Activated naive CD4-positive, alpha-beta T cell treated with anti-CD3 and anti-CD28 coated beads, Interleukin-2, amount 10 ng/mL, durations not matched to agents 7 days and 5 days (primary cell): ENCODE measurements around the gene UFC1.

Experiments
- CTCF ChIA-PET: fragments of 350-600 bp; sonication (Branson Sonifier 250); formaldehyde crosslinking; loops from one replicate; lab custom pipeline; 2021; ENCODE audit warnings: antibody characterized with exemption; lab: Charles Lee
- DNase-seq: peaks from one replicate; pipeline ENCODE4 v3.0.0-alpha.2; 2020
- H3K27ac Mint-ChIP-seq: one replicate; pipeline ENCODE4 v1.8.0; 2021; ENCODE audit warnings: mild to moderate bottlenecking, moderate library complexity, mixed read lengths
- H3K27me3 Mint-ChIP-seq: one replicate; pipeline ENCODE4 v1.8.0; 2021; ENCODE audit warnings: mild to moderate bottlenecking, mixed read lengths
- H3K36me3 Mint-ChIP-seq: one replicate; pipeline ENCODE4 v1.8.0; 2021; ENCODE audit warnings: mixed read lengths
- H3K4me1 Mint-ChIP-seq: one replicate; pipeline ENCODE4 v1.8.0; 2021; ENCODE audit warnings: mixed read lengths
- H3K4me3 Mint-ChIP-seq: one replicate; pipeline ENCODE4 v1.8.0; 2021; ENCODE audit warnings: mild to moderate bottlenecking, moderate library complexity, mixed read lengths
- H3K9me3 Mint-ChIP-seq: one replicate; pipeline ENCODE4 v1.8.0; 2021; ENCODE audit warnings: mixed read lengths

The UFC1 gene

GRCh38 chr1:161157867-161158266, 4.1 kb downstream of the UFC1 start:
- no peak for DNase-seq
- Mint-ChIP-seq H3K27me3 (no peaks in the 10 kb centered on the region), H3K4me3 (peak overlapping the region; percentile 89), H3K9me3 (no peaks in the 10 kb centered on the region), H3K27ac (no peak overlapping the region), H3K4me1 (peaks cover 59% of the 10 kb centered on the region), H3K36me3 (peaks cover 50% of the 10 kb centered on the region)
- CTCF ChIA-PET: interaction anchor here (1.3 to 3.7 kb wide), 7 partner anchors 8 to 224 kb away, joined by 3 to 24 read pairs (median 4); partner anchors contain the start of gene PPOX

DNA sequence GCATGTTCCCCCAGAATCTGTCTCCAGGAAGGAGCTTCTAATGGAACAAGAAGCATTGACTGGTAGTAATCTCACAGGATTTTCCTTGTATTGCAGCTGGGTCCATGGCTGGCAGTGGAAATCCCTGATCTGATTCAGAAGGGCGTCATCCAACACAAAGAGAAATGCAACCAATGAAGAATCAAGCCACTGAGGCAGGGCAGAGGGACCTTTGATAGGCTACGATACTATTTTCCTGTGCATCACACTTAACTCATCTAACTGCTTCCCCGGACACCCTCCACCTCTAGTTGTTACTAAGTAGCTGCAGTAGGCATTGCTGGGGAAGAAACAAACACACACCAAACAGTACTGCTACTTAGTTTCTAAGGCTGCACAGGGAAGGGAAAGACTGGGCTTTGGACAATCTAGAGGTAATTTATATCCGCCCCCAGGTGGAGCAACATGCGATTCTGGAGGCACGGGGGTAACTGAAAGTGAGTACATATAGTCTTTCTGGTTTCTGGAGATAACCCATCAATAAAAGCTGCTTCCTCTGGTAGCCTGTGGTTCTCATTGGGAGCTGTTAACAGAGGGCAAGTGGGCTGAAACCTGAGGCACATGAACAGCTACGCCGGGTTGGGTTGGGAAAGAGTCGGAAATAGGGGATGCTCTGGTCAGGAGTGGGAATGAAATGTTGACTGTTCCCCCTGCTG, 4.7 kb downstream of the UFC1 start:
- Mint-ChIP-seq H3K27me3 (no peaks in the 10 kb centered on the region), H3K27ac (peak overlapping the region; percentile 85), H3K4me3 (peak overlapping the region; percentile 89), H3K4me1 (peaks cover 57% of the 10 kb centered on the region), H3K9me3 (no peaks in the 10 kb centered on the region), H3K36me3 (peaks cover 55% of the 10 kb centered on the region)
- CTCF ChIA-PET: interaction anchor here (1.3 to 1.9 kb wide), 6 partner anchors 8 to 223 kb away, joined by 3 to 6 read pairs (median 4); no protein-coding TSS in a partner anchor
- DNase-seq: no peak

DNA sequence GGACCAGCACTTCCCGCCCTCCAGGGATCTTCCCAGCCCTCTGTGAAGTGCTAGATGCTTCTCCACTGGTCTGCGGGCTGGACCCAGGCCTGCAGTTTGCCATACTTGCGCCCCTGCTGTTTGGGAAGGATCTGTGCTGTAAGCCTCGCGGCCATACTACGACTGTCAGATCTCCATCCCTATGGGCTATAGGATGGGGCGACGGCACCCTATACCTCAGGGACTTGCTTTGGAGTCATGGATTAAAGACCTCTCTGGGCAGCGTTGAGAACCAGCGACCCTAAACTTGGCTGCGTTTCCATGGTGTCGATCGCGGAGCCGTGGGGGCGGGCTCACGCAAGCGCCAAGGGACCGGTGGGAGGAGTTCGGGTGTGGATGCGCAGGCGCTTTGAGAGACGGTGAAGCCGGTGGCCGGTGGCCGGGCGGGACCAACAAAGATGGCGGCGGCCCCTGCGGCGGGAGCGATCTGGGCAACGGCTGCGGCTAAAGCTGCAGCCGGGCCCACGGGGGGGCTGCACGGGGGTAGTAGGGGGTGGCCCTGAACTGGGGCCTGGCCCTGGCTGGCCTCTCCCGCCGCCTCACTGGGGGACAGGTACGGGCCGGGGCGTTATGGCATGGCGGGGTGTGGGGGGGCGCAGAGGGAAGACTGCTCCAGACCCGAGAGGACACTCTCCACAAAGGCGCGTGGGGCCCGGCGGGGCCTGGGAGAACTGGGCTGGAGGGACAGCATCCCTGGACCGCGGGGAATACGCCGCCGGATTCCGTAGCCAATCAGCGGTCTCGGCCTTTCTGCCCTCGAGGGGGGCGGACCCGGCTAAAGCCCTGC, 5.5 kb downstream of the UFC1 start, which contains the start of gene USP21:
Gene USP21 (plus strand): TSS at position 414 of the 826 bp plus-strand sequence. CDS start 1,141 bp downstream, outside the sequence.
- H3K4me1 Mint-ChIP-seq: peaks cover 55% of the 10 kb centered on the region
- H3K9me3 Mint-ChIP-seq: no peaks in the 10 kb centered on the region
- CTCF ChIA-PET: interaction anchor here (1.3 to 1.9 kb wide), 3 partner anchors 7 to 223 kb away, joined by 3 to 4 read pairs (median 3); no protein-coding TSS in a partner anchor
- H3K36me3 Mint-ChIP-seq: peaks cover 57% of the 10 kb centered on the region
- peak within 1 kb of the TSS; percentile 85 for H3K27ac Mint-ChIP-seq
- H3K4me3 Mint-ChIP-seq: peak within 1 kb of the TSS; percentile 89
- no peaks in the 10 kb centered on the region for H3K27me3 Mint-ChIP-seq
- peak; percentile 94 for DNase-seq

DNA sequence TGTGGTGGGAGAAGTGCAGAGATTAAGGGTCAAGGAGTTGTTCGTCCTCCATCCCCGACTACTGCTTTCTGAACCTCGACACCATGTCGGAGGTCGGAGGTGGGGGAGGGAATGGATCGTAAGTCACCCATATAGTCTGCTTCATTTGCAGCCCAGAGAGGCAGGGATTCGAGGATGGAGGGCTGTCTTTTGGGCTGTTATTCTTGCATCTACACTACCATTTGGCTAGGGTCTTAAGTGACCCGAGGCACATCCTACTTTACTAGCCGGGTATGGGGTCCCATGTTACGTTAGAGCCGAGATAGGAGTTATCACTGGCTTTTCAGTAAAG, 6.1 kb downstream of the UFC1 start:
- no peak for DNase-seq
- Mint-ChIP-seq H3K4me1 (peaks cover 55% of the 10 kb centered on the region), H3K36me3 (peaks cover 56% of the 10 kb centered on the region), H3K27me3 (no peaks in the 10 kb centered on the region), H3K27ac (peak overlapping the region; percentile 82), H3K4me3 (peak overlapping the region; percentile 89), H3K9me3 (no peaks in the 10 kb centered on the region)
- CTCF ChIA-PET: interaction anchor here (1.8 kb wide), 1 partner anchor 21 kb away, joined by 3 read pairs; no protein-coding TSS in a partner anchor

DNA sequence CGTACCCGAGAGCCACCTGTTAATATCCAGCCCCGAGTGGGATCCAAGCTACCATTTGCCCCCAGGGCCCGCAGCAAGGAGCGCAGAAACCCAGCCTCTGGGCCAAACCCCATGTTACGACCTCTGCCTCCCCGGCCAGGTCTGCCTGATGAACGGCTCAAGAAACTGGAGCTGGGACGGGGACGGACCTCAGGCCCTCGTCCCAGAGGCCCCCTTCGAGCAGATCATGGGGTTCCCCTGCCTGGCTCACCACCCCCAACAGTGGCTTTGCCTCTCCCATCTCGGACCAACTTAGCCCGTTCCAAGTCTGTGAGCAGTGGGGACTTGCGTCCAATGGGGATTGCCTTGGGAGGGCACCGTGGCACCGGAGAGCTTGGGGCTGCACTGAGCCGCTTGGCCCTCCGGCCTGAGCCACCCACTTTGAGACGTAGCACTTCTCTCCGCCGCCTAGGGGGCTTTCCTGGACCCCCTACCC, 6.9 kb downstream of the UFC1 start:
- CTCF ChIA-PET: no interaction called here
- Mint-ChIP-seq H3K27ac (no peak overlapping the region), H3K36me3 (peaks cover 52% of the 10 kb centered on the region), H3K4me1 (peaks cover 54% of the 10 kb centered on the region), H3K27me3 (no peaks in the 10 kb centered on the region), H3K4me3 (peak overlapping the region; percentile 89), H3K9me3 (no peaks in the 10 kb centered on the region)
- DNase-seq: no peak

GRCh38 chr1:161161652-161162051, 7.9 kb downstream of the UFC1 start:
- CTCF ChIA-PET: no interaction called here
- H3K4me3 Mint-ChIP-seq: no peak overlapping the region
- no peak for DNase-seq
- H3K9me3 Mint-ChIP-seq: no peaks in the 10 kb centered on the region
- no peak overlapping the region for H3K27ac Mint-ChIP-seq
- H3K36me3 Mint-ChIP-seq: peaks cover 50% of the 10 kb centered on the region
- no peaks in the 10 kb centered on the region for H3K27me3 Mint-ChIP-seq
- peaks cover 56% of the 10 kb centered on the region for H3K4me1 Mint-ChIP-seq

GRCh38 chr1:161162052-161162451, 8.3 kb downstream of the UFC1 start:
- peaks cover 48% of the 10 kb centered on the region for H3K36me3 Mint-ChIP-seq
- no peak for DNase-seq
- H3K4me1 Mint-ChIP-seq: peaks cover 59% of the 10 kb centered on the region
- H3K9me3 Mint-ChIP-seq: no peaks in the 10 kb centered on the region
- no peak overlapping the region for H3K27ac Mint-ChIP-seq
- CTCF ChIA-PET: no interaction called here
- no peak overlapping the region for H3K4me3 Mint-ChIP-seq
- no peaks in the 10 kb centered on the region for H3K27me3 Mint-ChIP-seq

GRCh38 chr1:161162806-161163205, 9.0 kb downstream of the UFC1 start:
- no peaks in the 10 kb centered on the region for H3K27me3 Mint-ChIP-seq
- H3K36me3 Mint-ChIP-seq: peaks cover 42% of the 10 kb centered on the region
- H3K9me3 Mint-ChIP-seq: no peaks in the 10 kb centered on the region
- CTCF ChIA-PET: no interaction called here
- H3K4me1 Mint-ChIP-seq: peaks cover 60% of the 10 kb centered on the region
- no peak overlapping the region for H3K4me3 Mint-ChIP-seq
- no peak for DNase-seq
- H3K27ac Mint-ChIP-seq: no peak overlapping the region

DNA sequence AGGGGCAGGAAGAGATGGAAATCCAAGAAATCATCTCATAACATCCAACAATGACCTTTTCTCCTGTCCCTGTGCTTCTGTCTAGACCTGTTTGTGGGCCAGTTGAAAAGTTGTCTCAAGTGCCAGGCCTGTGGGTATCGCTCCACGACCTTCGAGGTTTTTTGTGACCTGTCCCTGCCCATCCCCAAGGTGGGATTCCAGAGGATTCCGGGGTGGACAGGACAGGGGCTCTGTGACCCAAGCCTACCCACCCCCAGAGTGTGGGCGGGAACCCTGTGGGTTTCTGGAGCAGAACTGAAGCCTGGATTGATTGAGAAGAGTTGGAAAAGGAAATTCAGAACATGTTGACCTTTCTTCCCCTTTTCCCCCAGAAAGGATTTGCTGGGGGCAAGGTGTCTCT, 10.0 kb downstream of the UFC1 start:
- H3K36me3 Mint-ChIP-seq: peaks cover 35% of the 10 kb centered on the region
- no peak for DNase-seq
- CTCF ChIA-PET: interaction anchor here (3.6 kb wide), 1 partner anchor 219 kb away, joined by 28 read pairs; no protein-coding TSS in a partner anchor
- H3K27me3 Mint-ChIP-seq: no peaks in the 10 kb centered on the region
- peaks cover 58% of the 10 kb centered on the region for H3K4me1 Mint-ChIP-seq
- no peaks in the 10 kb centered on the region for H3K9me3 Mint-ChIP-seq
- no peak overlapping the region for H3K4me3 Mint-ChIP-seq
- H3K27ac Mint-ChIP-seq: no peak overlapping the region

GRCh38 chr1:161164901-161165610, 11.3 kb downstream of the UFC1 start:
- Mint-ChIP-seq H3K4me3 (peak overlapping the region; percentile 43), H3K27ac (peak overlapping the region; percentile 97), H3K27me3 (no peaks in the 10 kb centered on the region), H3K9me3 (no peaks in the 10 kb centered on the region), H3K36me3 (peaks cover 34% of the 10 kb centered on the region), H3K4me1 (peaks cover 53% of the 10 kb centered on the region)
- CTCF ChIA-PET: interaction anchor here (1.0 to 4.2 kb wide), 20 partner anchors 9 to 218 kb away, joined by 3 to 28 read pairs (median 6); partner anchors contain the start of genes CFAP126, NDUFS2, SDHC and TOMM40L
- DNase-seq: no peak

GRCh38 chr1:161165742-161166668, 12.2 kb downstream of the UFC1 start, which contains the start of gene PPOX:
Gene PPOX, plus strand, starts transcription at chr1:161166426. Its CDS starts 422 bp downstream, at chr1:161166848.
- peak within 1 kb of the TSS; percentile 74 for H3K4me3 Mint-ChIP-seq
- no peaks in the 10 kb centered on the region for H3K27me3 Mint-ChIP-seq
- peaks cover 36% of the 10 kb centered on the region for H3K36me3 Mint-ChIP-seq
- peak; percentile 97 for DNase-seq
- H3K4me1 Mint-ChIP-seq: peaks cover 45% of the 10 kb centered on the region
- peak within 1 kb of the TSS; percentile 97 for H3K27ac Mint-ChIP-seq
- CTCF ChIA-PET: interaction anchor here (0.9 to 4.2 kb wide), 24 partner anchors 7 to 217 kb away, joined by 3 to 28 read pairs (median 6); partner anchors contain the start of genes APOA2, CFAP126, NDUFS2 and SDHC
- no peaks in the 10 kb centered on the region for H3K9me3 Mint-ChIP-seq

GRCh38 chr1:161166669-161167548, 13.1 kb downstream of the UFC1 start:
- CTCF ChIA-PET: interaction anchor here (0.7 to 4.2 kb wide), 16 partner anchors 8 to 216 kb away, joined by 3 to 28 read pairs (median 6); partner anchors contain the start of gene TOMM40L
- peaks cover 41% of the 10 kb centered on the region for H3K4me1 Mint-ChIP-seq
- H3K27me3 Mint-ChIP-seq: no peaks in the 10 kb centered on the region
- H3K4me3 Mint-ChIP-seq: peak overlapping the region; percentile 74
- H3K36me3 Mint-ChIP-seq: peaks cover 36% of the 10 kb centered on the region
- peak overlapping the region; percentile 97 for H3K27ac Mint-ChIP-seq
- no peaks in the 10 kb centered on the region for H3K9me3 Mint-ChIP-seq
- DNase-seq: peak; percentile 41
